ENCODE results near the gene CDK2.
"Not testable (repeated sequence)": the region's sequence is repeated elsewhere in the genome, so short reads cannot be mapped to it uniquely, and the experiment has no call there.

Gene CDK2

DNA sequence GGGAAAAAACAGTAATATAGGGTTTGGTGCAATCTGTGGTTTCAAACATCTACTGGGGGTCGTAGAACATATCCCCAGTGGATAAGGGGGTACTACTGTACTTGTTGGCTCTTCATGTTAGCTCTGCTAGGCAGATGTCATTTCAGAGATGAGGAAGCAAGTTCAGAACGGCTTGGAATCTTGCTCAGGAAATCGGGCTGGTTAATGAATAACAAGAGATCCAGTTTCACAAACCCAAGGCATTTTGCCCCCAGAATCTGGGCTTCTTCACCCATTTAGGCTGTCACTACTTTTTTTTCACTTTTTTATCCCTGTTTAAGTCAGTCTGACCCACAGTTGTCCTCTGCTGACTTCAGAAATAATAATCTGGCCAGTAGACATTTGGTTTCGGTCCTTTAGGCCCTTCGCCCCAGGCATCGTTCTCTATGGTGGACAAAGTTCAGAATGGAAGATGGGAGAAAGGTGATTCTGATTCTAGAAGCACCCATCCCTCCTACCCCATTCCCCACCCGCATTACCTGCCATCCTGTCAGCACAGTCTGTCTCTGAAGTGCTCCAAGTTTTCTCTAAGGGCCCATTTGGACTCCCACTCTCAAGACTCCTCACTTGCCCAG lies 35.0 kb downstream of the CDK2 start:
- ChIA-PET CTCF (no interaction called here), POLR2A (no interaction called here)
- DNase-seq (ENCODE audit: extremely low spot score): no peak
- no peak for TF ChIP-seq SUZ12 (IDR thresholded peaks at IDR 0.05)
- TF ChIP-seq ARNT (IDR thresholded peaks at IDR 0.05): no peak
- TF ChIP-seq NFRKB (IDR thresholded peaks at IDR 0.05): no peak
- TF ChIP-seq HDGF (IDR thresholded peaks at IDR 0.05; ENCODE audit: borderline replicate concordance): no peak
- TF ChIP-seq ELF4 (IDR thresholded peaks at IDR 0.05): no peak
- no peak for TF ChIP-seq FOXM1 (IDR thresholded peaks at IDR 0.05; ENCODE audit: borderline replicate concordance)

DNA sequence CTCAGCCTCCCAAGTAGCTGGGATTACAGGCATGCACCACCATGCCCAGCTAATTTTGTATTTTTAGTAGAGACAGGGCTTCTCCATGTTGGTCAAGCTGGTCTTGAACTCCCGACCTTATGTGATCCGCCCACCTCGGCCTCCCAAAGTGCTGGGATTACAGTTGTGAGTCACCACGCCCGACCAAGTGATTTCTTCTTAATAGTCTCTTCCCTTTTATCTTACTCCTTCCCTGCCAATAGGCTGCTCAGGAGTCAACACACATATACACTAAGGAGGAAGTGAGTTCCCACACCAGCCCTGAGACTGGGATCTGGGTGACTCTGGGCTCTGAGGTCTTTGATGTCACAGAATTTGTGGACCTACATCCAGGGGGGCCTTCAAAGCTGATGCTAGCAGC lies 36.7 kb downstream of the CDK2 start:
- POLR2A ChIA-PET; CTCF ChIA-PET; DNase-seq (ENCODE audit: extremely low spot score): not testable (repeated sequence)

DNA sequence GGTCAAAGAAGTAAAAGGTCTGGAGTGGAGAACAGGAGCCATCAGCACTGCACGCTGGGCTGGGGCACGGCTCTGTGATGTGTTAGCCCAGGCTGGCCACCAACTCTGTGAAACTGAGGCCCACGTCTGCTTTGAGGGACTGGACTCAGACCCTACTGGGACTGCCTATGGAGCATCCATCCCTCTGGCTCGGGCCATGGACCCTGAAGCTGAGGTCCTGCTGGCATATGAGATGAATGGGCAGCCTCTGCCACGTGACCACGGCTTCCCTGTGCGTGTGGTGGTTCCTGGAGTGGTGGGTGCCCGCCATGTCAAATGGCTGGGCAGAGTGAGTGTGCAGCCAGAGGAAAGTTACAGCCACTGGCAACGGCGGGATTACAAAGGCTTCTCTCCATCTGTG lies 37.6 kb downstream of the CDK2 start:
- ChIA-PET CTCF (no interaction called here), POLR2A (no interaction called here)
- TF ChIP-seq CTBP1 (IDR thresholded peaks at IDR 0.05; ENCODE audit: borderline replicate concordance) (no peak), BHLHE40 (IDR thresholded peaks at IDR 0.05; ENCODE audit: borderline replicate concordance) (no peak), SP1 (IDR thresholded peaks at IDR 0.05) (no peak), TARDBP (IDR thresholded peaks at IDR 0.05) (no peak), L3MBTL2 (conservative IDR thresholded peaks at IDR 0.05) (no peak), ZNF384 (IDR thresholded peaks at IDR 0.05) (no peak), LEF1 (IDR thresholded peaks at IDR 0.05; ENCODE audit: borderline replicate concordance) (no peak), HDGF (IDR thresholded peaks at IDR 0.05; ENCODE audit: borderline replicate concordance) (no peak), FOXK2 (IDR thresholded peaks at IDR 0.05) (no peak), FOXA1 (IDR thresholded peaks at IDR 0.05) (no peak), ARNT (IDR thresholded peaks at IDR 0.05) (no peak), SUZ12 (IDR thresholded peaks at IDR 0.05) (no peak), NFRKB (IDR thresholded peaks at IDR 0.05) (no peak), FOXM1 (IDR thresholded peaks at IDR 0.05; ENCODE audit: borderline replicate concordance) (no peak), ELF4 (IDR thresholded peaks at IDR 0.05) (no peak)
- TF ChIP-seq, protein P1, sequence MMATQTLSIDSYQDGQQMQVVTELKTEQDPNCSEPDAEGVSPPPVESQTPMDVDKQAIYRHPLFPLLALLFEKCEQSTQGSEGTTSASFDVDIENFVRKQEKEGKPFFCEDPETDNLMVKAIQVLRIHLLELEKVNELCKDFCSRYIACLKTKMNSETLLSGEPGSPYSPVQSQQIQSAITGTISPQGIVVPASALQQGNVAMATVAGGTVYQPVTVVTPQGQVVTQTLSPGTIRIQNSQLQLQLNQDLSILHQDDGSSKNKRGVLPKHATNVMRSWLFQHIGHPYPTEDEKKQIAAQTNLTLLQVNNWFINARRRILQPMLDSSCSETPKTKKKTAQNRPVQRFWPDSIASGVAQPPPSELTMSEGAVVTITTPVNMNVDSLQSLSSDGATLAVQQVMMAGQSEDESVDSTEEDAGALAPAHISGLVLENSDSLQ (IDR thresholded peaks at IDR 0.05): no peak
- no peak for DNase-seq (ENCODE audit: extremely low spot score)

DNA sequence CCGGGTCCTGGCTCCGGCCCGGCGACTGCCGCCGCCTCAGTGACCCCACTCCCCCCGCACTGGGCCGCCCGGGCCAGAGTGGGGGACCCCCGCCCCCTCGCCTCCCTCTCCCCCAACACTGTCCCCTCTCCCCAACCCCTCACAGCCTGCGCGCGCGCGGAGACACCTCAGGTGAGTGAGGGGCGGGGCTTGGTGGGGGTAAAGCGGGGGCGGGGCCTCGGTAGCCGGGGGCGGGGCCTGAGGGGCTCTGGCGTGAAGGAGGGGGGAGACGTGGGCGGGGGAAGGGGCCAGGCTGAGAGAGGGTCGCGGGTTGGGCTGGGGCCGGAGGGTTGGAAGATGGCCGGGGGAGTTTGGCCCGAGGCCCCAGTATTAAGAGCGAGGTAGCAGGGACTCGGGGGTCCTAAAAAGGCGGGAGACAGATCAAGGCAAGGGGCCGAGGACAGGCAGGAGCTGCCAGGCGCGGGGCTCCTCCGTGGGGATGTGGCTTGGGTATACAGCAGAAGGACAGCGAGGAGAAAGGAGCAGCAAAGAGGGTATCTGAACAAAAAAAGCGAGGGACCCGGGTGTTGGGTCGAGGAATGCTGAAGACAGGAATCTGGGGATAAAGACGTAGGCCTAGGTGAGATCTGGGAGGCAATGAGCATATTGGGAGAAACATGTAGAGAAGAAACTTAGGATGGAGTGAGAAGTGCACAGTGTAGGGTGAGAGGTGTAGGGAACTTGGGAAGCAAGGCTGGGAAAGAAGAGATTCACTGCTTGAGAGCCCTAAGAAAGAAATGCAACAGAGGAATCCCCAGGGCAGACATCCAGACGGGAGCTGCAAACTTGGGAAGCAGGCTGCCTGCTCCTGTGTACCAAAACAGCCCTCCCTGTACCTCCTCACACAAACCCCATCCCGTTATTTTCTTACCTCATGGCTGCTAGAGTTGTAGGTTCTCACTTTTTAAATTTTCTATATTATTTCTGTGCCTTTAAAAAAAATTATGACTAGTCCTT lies 41.2 kb downstream of the CDK2 start:
- TF ChIP-seq NFRKB (IDR thresholded peaks at IDR 0.05) (no peak), L3MBTL2 (conservative IDR thresholded peaks at IDR 0.05) (peak; percentile 69)
- ChIA-PET CTCF (interaction anchor here (0.5 to 1.4 kb wide), 3 partner anchors 11 to 52 kb away, joined by 3 to 8 read pairs (median 3); partner anchors contain the start of gene SUOX), POLR2A (interaction anchor here (0.6 to 2.0 kb wide), 8 partner anchors 11 to 190 kb away, joined by 3 to 27 read pairs (median 4); partner anchors contain the start of genes ORMDL2, PA2G4, SARNP and SUOX)
- DNase-seq (ENCODE audit: extremely low spot score): peak; percentile 75

DNA sequence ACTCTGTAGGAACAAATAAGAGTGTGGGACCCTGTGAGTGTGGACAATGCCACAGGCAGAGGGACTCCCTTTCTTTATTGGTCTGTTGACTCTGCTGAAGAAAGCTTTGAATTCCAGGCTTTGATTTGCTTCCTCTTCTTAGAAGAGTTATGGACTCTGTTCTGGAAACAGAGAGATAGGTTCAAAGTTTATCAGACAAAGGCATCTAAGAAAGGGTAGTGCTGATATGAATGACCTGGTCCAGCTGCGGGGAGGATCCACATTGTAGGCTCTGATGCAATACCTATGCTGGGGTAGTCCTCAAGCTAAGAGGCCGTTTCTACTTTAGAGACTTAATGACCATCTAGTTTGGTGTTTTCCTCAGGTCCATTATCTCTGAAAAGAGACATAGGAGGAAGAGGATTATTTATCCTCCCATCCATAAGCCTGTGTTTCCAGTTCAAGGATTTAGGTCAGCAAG lies 43.5 kb downstream of the CDK2 start:
- POLR2A ChIA-PET: no interaction called here
- CTCF ChIA-PET: no interaction called here
- DNase-seq (ENCODE audit: extremely low spot score): no peak
- TF ChIP-seq NFRKB (IDR thresholded peaks at IDR 0.05) (no peak), BHLHE40 (IDR thresholded peaks at IDR 0.05; ENCODE audit: borderline replicate concordance) (no peak), ARNT (IDR thresholded peaks at IDR 0.05) (no peak), FOXM1 (IDR thresholded peaks at IDR 0.05; ENCODE audit: borderline replicate concordance) (no peak), CTBP1 (IDR thresholded peaks at IDR 0.05; ENCODE audit: borderline replicate concordance) (no peak)
- TF ChIP-seq, protein P1 (IDR thresholded peaks at IDR 0.05): no peak

DNA sequence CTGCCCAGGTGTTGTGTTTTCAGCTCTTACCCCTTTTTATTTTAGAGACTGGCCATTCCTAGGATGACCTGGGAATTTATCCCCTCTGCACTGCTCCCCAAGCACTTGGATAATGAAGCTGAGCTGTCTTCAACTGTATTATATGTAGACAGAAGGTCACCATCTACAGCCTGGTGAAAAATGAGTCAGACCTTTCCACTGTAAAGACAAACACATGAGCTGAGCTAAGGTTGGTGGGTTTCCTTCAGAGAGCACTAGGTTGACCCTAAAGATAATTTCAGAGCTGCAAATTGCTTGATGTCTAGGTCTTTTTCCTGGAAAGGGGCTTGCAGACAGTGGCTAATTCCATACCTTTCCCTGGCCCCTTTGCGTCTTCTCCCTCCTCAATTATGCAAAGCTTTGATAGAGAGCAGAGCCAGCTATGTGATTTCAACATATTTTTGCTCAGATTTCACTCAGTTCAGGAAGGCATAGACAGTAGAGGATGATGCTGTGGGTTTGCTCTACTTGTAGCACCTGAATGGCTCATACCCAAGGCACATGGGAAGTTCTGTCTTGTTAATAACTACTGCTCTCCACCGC lies 45.0 kb downstream of the CDK2 start:
- TF ChIP-seq FOXM1 (IDR thresholded peaks at IDR 0.05; ENCODE audit: borderline replicate concordance) (no peak), SP1 (IDR thresholded peaks at IDR 0.05) (no peak), ARNT (IDR thresholded peaks at IDR 0.05) (no peak), SUZ12 (IDR thresholded peaks at IDR 0.05) (no peak)
- TF ChIP-seq, protein P1 (IDR thresholded peaks at IDR 0.05): no peak
- no peak for DNase-seq (ENCODE audit: extremely low spot score)
- ChIA-PET CTCF (no interaction called here), POLR2A (interaction anchor here (0.5 kb wide), 1 partner anchor 89 kb away, joined by 3 read pairs; no protein-coding TSS in a partner anchor)
